K562 (cell line): Measurements from ENCODE around the gene WASL. TPM values are rescaled to one million over a fixed set of nuclear protein-coding genes. Genes with fewer than 3 reads are reported as not detected.

Source experiments
- ATAC-seq: fragments of 200-7000 bp; cut with Tn5 transposase; 3 replicates; pipeline ENCODE4 v1.9.1; 2020; ENCODE audit warnings: moderate library complexity
- BruUV-seq: library from RNA; stranded (reverse); fragments of 400-500 nt; replicated peaks from 2 replicates; lab custom pipeline; 2021; lab: Mats Ljungman, UMichigan
- CTCF ChIA-PET: fragments of 300-600 bp; formaldehyde crosslinking; extraction: SDS; loops from one replicate; lab custom pipeline; 2021; ENCODE audit warnings: low intra/inter-chr PET ratio; lab: Yijun Ruan, JAX
- POLR2A ChIA-PET: fragments of 300-600, 350-650 bp; sonication (Branson Sonifier 250); formaldehyde crosslinking; extraction: SDS; loops from one replicate; lab custom pipeline; 2021; ENCODE audit warnings: antibody characterized with exemption, inconsistent platforms; lab: Yijun Ruan, JAX
- DNase-seq, 4 experiments: peaks; one replicate each; pipeline versions ENCODE4 v3.0.0 to v3.0.0-alpha.2; 2011 to 2018; ENCODE audit warnings: low spot score in 3 of 4, mixed read lengths in 3 of 4; ENCODE audit errors: extremely low read depth in 1 of 4
- FAIRE-seq: peaks from 2 replicates; lab custom pipeline; 2011; peaks lifted over from hg19 to GRCh38; lab: Jason Lieb, UNC
- H2AFZ ChIP-seq: 2 replicates; pipeline ENCODE4 v1.6.0; 2011; ENCODE audit warnings: low read depth, low read length, control low read depth, inconsistent platforms
- H3K27ac ChIP-seq: fragments of 200-600 bp; 3 replicates; pipeline ENCODE4 v1.8.0; 2011; ENCODE audit warnings: low read depth, mild to moderate bottlenecking, control low read depth, inconsistent platforms, low read length, moderate library complexity, mixed read lengths; ENCODE audit errors: extremely low read depth
- H3K27me3 ChIP-seq, 2 experiments: fragments of 300-600 bp in 1 of 2; 2 replicates in 1 of 2; 3 replicates in 1 of 2; pipeline versions ENCODE4 v1.6.0 to v1.8.0; 2011; ENCODE audit warnings: inconsistent platforms in 2 of 2, low read length in 2 of 2, mild to moderate bottlenecking in 1 of 2, mixed read lengths in 1 of 2, moderate library complexity in 1 of 2; ENCODE audit not compliant: control insufficient read depth in 2 of 2, insufficient read depth in 2 of 2
- H3K36me3 ChIP-seq: fragments of 300-600 bp; 3 replicates; pipeline ENCODE4 v1.8.0; 2011; ENCODE audit warnings: mild to moderate bottlenecking, low read length, inconsistent platforms; ENCODE audit not compliant: control insufficient read depth, insufficient read depth
- H3K4me1 ChIP-seq, 2 experiments: fragments of 200-600 bp in 1 of 2; replicated peaks in 1 of 2; 2 replicates in 1 of 2; 3 replicates in 1 of 2; pipeline versions ENCODE4 v1.5.1 to v1.8.0; 2011; ENCODE audit warnings: inconsistent platforms in 2 of 2, low read length in 2 of 2, mild to moderate bottlenecking in 1 of 2, mixed read lengths in 1 of 2, moderate library complexity in 1 of 2; ENCODE audit not compliant: control insufficient read depth in 2 of 2, insufficient read depth in 2 of 2
- H3K4me2 ChIP-seq: 2 replicates; pipeline ENCODE4 v1.6.1; 2011; ENCODE audit warnings: low read length, control low read depth, inconsistent platforms, mixed read lengths; ENCODE audit not compliant: insufficient read depth
- H3K4me3 ChIP-seq: fragments of 200-600 bp; sonication (generic), shearing (Covaris generic); 2 replicates; pipeline ENCODE4 v1.5.1; 2016; ENCODE audit warnings: control low read depth, inconsistent platforms
- H3K79me2 ChIP-seq: fragments of 200-600 bp; 3 replicates; pipeline ENCODE4 v1.8.0; 2011; ENCODE audit warnings: low read length, inconsistent platforms; ENCODE audit not compliant: control insufficient read depth, insufficient read depth
- H3K9ac ChIP-seq, 2 experiments: 2 replicates each; pipeline versions ENCODE4 v1.6.0 to v1.6.1; 2011; ENCODE audit warnings: low read depth in 2 of 2, low read length in 2 of 2, control low read depth in 1 of 2, inconsistent platforms in 1 of 2, mild to moderate bottlenecking in 1 of 2, mixed read lengths in 1 of 2; ENCODE audit not compliant: insufficient read depth in 1 of 2
- H3K9me1 ChIP-seq: one replicate; pipeline ENCODE4 v1.6.0; 2011; ENCODE audit warnings: inconsistent platforms, mild to moderate bottlenecking, low read length, moderate library complexity; ENCODE audit not compliant: control insufficient read depth, insufficient read depth
- H3K9me3 ChIP-seq: replicated peaks from 2 replicates; pipeline ENCODE4 v1.5.1; 2011; ENCODE audit warnings: low read depth, low read length, inconsistent platforms; ENCODE audit not compliant: control insufficient read depth, insufficient read depth
- H4K20me1 ChIP-seq: replicated peaks from 2 replicates; pipeline ENCODE4 v1.6.1; 2011; ENCODE audit warnings: low read length, inconsistent platforms, mixed read lengths; ENCODE audit not compliant: control insufficient read depth, insufficient read depth
- CEBPG ChIP-seq, 3 experiments: fragments of 200-800 bp in 1 of 3; sonication (Bioruptor generic) in 1 of 3; sonication (generic) in 1 of 3; formaldehyde crosslinking in 1 of 3; IDR thresholded peaks in 2 of 3; conservative IDR thresholded peaks in 1 of 3; 2 replicates each; pipeline versions ENCODE4 v1.6.1 to v1.8.0; 2016 to 2022; ENCODE audit warnings: missing compliant biosample characterization in 2 of 3, missing genetic modification characterization in 2 of 3, mild to moderate bottlenecking in 1 of 3, missing genetic modification reagents in 1 of 3
- MAFF ChIP-seq: IDR thresholded peaks from 2 replicates; pipeline ENCODE4 v1.6.1; 2012; ENCODE audit warnings: low read length, improper control_type of control experiment
- MCM7 ChIP-seq, 2 experiments: fragments of 450-650 bp; IDR thresholded peaks; 2 replicates each; pipeline ENCODE4 v1.6.1; 2016 to 2018
- TRIM28 ChIP-seq: fragments of 450-650 bp; IDR thresholded peaks from 2 replicates; pipeline ENCODE4 v1.6.1; 2017
- in situ Hi-C: fragments of 300-500 bp; cut with MboI; formaldehyde crosslinking; loops from 4 replicates; pipeline ENCODE4 v1.15.0; 2018; ENCODE audit warnings: inconsistent platforms, mixed read lengths
- intact Hi-C: fragments of 100-400 bp; cut with micrococcal nuclease; formaldehyde crosslinking; loops from 2 replicates; pipeline ENCODE4 v1.14.2; 2022
- polyA plus RNA-seq, 8 experiments: library from polyadenylated mRNA; depleted of rRNA in 4 of 8; stranded (reverse) in 5 of 8; unstranded in 3 of 8; fragments of >200 nt; fragmentation: Nextera tagmentation in 2 of 8; fragmentation: Illumina TruSeq in 1 of 8; extraction: Ambion mirVana in 2 of 8; extraction: Trizol in 1 of 8; gene quantifications; 2 replicates each; pipeline versions ENCODE4 v1.2.1 to v1.2.3, GENCODE V29; 2011 to 2014; ENCODE audit warnings: inconsistent platforms in 1 of 8, missing spikeins in 1 of 8
- total RNA-seq, 7 experiments: library from RNA; depleted of rRNA in 6 of 7; stranded (reverse); fragments of >200 nt in 6 of 7; fragmentation: Illumina TruSeq in 2 of 7; extraction: Trizol in 2 of 7; gene quantifications; 2 replicates each; pipeline versions ENCODE4 v1.2.1 to v1.2.3, GENCODE V29; 2011 to 2021; ENCODE audit warnings: low replicate concordance in 1 of 7
- TF ChIP-seq, protein P1 (sequence below): fragments of 250-450 bp; sonication (Bioruptor Pico); IDR thresholded peaks from 2 replicates; pipeline ENCODE4 v1.4.0; 2020; ENCODE audit warnings: mild to moderate bottlenecking

WASL gene
- total and polyA plus RNA-seq, 9 of the 15 experiments (the other 6 are each of a cell fraction or from before 2014, with no cell fraction given): 3.2 to 13.9 (median 8.3) TPM

DNA sequence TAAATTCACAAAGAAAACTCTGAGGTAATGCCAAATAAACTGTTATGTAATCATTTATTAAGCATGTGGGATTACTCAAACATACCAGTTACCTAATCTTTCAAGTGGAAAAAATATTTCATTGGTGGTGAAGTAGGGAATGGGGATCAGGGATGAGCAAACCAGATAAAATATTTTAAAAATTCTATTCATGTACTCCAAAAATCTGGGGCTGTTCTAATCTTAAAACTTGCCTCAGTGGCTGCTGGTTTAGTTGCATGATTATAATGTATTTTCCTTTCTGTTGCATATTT, 73.7 kb downstream of the WASL start:
- ATAC-seq (no peak), FAIRE-seq (no peak), DNase-seq (no peak)
- H3K4me3 ChIP-seq: no peak overlapping the region
- no peak overlapping the region for H3K27ac ChIP-seq
- H2AFZ ChIP-seq: no peak overlapping the region
- H3K79me2 ChIP-seq: no peaks in the 10 kb centered on the region
- ChIA-PET POLR2A (interaction anchor here (0.5 to 0.6 kb wide), 2 partner anchors 132 to 218 kb away, joined by 3 to 4 read pairs; no protein-coding TSS in a partner anchor), CTCF (no interaction called here)
- H3K36me3 ChIP-seq: 0 out of 3 replicates have a peak, but pooled peaks cover 5% of the 10 kb centered on the region
- no peaks in the 10 kb centered on the region for H4K20me1 ChIP-seq
- H3K9ac ChIP-seq: no peak overlapping the region
- intact Hi-C loops (no loop called here), in situ Hi-C loops (no loop called here)
- no peaks in the 10 kb centered on the region for H3K9me3 ChIP-seq
- H3K4me1 ChIP-seq: no peaks in the 10 kb centered on the region
- TF ChIP-seq MAFF (no peak), CEBPG (CRISPR knock-in tag; IDR thresholded peaks at IDR 0.05) (no peak), CEBPG (tag; conservative IDR thresholded peaks at IDR 0.05 in 1 of 2, IDR thresholded peaks at IDR 0.05 in 1 of 2) (peak in 1 of 2 experiments; percentile 43; a peak in 1 of 4 replicates), MCM7 (IDR thresholded peaks at IDR 0.05) (no peak), TRIM28 (no peak)
- TF ChIP-seq, protein P1, sequence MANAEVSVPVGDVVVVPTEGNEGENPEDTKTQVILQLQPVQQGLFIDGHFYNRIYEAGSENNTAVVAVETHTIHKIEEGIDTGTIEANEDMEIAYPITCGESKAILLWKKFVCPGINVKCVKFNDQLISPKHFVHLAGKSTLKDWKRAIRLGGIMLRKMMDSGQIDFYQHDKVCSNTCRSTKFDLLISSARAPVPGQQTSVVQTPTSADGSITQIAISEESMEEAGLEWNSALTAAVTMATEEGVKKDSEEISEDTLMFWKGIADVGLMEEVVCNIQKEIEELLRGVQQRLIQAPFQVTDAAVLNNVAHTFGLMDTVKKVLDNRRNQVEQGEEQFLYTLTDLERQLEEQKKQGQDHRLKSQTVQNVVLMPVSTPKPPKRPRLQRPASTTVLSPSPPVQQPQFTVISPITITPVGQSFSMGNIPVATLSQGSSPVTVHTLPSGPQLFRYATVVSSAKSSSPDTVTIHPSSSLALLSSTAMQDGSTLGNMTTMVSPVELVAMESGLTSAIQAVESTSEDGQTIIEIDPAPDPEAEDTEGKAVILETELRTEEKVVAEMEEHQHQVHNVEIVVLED: no peak
- no peaks in the 10 kb centered on the region for H3K27me3 ChIP-seq
- H3K4me2 ChIP-seq: no peak overlapping the region
- H3K9me1 ChIP-seq: no peaks in the 10 kb centered on the region
- no TSS peak for BruUV-seq
